Caco-2 (cell line): ENCODE results near the gene GRID1. TPM values are rescaled to one million over a fixed set of nuclear protein-coding genes. Genes with fewer than 3 reads are reported as not detected.
"Not testable (repeated sequence)": the region's sequence is repeated elsewhere in the genome, so short reads cannot be mapped to it uniquely, and the experiment has no call there.

Experiments used
- BruUV-seq: library from RNA; stranded (reverse); fragments of 400-500 nt; replicated peaks from 2 replicates; lab custom pipeline; 2021; lab: Mats Ljungman, UMichigan
- CTCF ChIA-PET: fragments of 300-600 bp; sonication (Branson Sonifier 250); formaldehyde crosslinking; loops from one replicate; lab custom pipeline; 2022; ENCODE audit warnings: antibody characterized with exemption; lab: Charles Lee
- POLR2A ChIA-PET: fragments of 300-600 bp; sonication (Branson Sonifier 250); formaldehyde crosslinking; loops from one replicate; lab custom pipeline; 2022; ENCODE audit warnings: antibody characterized with exemption; lab: Charles Lee
- DNase-seq, 2 experiments: peaks; one replicate each; pipeline versions ENCODE4 v3.0.0 to v3.0.0-alpha.2; 2020 to 2022
- H3K27me3 ChIP-seq: replicated peaks from 2 replicates; pipeline ENCODE4 v1.6.0; 2011; ENCODE audit warnings: low read length; ENCODE audit not compliant: control insufficient read depth, insufficient read depth
- H3K36me3 ChIP-seq: 2 replicates; pipeline ENCODE4 v1.5.1; 2011; ENCODE audit warnings: low read length; ENCODE audit not compliant: control insufficient read depth, insufficient read depth
- H3K4me1 ChIP-seq: fragments of 250-450 bp; sonication (Bioruptor Pico); 2 replicates; pipeline ENCODE4 v1.5.1; 2020; ENCODE audit warnings: mild to moderate bottlenecking
- H3K4me3 ChIP-seq: 2 replicates; pipeline ENCODE4 v1.5.1; 2011; ENCODE audit warnings: low read depth, mild to moderate bottlenecking, control low read depth, low read length
- H3K9me3 ChIP-seq: fragments of 250-450 bp; sonication (Bioruptor Pico); 2 replicates; pipeline ENCODE4 v1.5.1; 2020; ENCODE audit warnings: mild to moderate bottlenecking, moderate library complexity
- H3K27ac Mint-ChIP-seq: one replicate; pipeline ENCODE4 v1.8.0; 2022; ENCODE audit warnings: mixed read lengths; ENCODE audit not compliant: unreplicated experiment
- H3K27me3 Mint-ChIP-seq: one replicate; pipeline ENCODE4 v1.8.0; 2022; ENCODE audit warnings: mixed read lengths; ENCODE audit not compliant: insufficient read depth, unreplicated experiment
- H3K36me3 Mint-ChIP-seq: one replicate; pipeline ENCODE4 v1.8.0; 2022; ENCODE audit warnings: mild to moderate bottlenecking, mixed read lengths; ENCODE audit not compliant: insufficient read depth, unreplicated experiment
- H3K4me1 Mint-ChIP-seq: one replicate; pipeline ENCODE4 v1.8.0; 2022; ENCODE audit warnings: low read depth, mixed read lengths; ENCODE audit not compliant: unreplicated experiment
- H3K4me3 Mint-ChIP-seq: one replicate; pipeline ENCODE4 v1.8.0; 2022; ENCODE audit warnings: mild to moderate bottlenecking, moderate library complexity, mixed read lengths; ENCODE audit not compliant: unreplicated experiment
- H3K9me3 Mint-ChIP-seq: one replicate; pipeline ENCODE4 v1.8.0; 2022; ENCODE audit warnings: mixed read lengths; ENCODE audit not compliant: unreplicated experiment
- intact Hi-C: fragments of 100-400 bp; cut with micrococcal nuclease; formaldehyde crosslinking; loops from one replicate; pipeline ENCODE4 v1.10.0; 2022; ENCODE audit not compliant: unreplicated experiment
- total RNA-seq: library from RNA; stranded (reverse); gene quantifications from 2 replicates; pipeline ENCODE4 v1.2.3, GENCODE V29; 2022
- TF ChIP-seq, protein P1 (sequence below), 2 experiments: fragments of 200-600 bp in 1 of 2; IDR thresholded peaks; 1 replicate in 1 of 2; 2 replicates in 1 of 2; pipeline versions ENCODE4 v1.5.1 to v1.8.0; 2011 to 2022; ENCODE audit warnings: antibody characterized with exemption in 1 of 2, control low read depth in 1 of 2, inconsistent platforms in 1 of 2, low read depth in 1 of 2, low read length in 1 of 2, mild to moderate bottlenecking in 1 of 2, moderate library complexity in 1 of 2; ENCODE audit not compliant: insufficient read depth in 1 of 2, severe bottlenecking in 1 of 2, unreplicated experiment in 1 of 2

Gene GRID1
- total RNA-seq, 1 experiment from 2014 or later, result 8.0 TPM

DNA sequence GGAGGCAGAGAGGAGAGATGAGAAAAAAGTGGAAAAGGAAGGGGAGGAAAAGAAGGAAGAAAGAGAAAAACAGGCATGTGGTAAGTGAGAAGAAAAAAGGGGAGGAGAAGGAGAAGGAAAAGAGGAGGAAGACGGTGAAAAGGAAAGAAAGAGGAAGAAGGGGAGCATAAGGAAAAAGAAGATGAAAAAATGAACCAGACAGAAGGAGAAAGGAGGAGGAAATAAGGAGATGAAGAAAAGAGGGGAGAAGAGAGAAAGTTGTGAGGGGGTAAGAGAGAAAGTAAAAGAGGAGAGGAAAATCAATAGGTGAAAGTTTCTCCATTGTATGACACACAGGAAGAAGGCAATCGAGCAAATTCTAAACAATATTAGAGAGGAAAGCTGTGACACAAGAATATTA is 663.8 kb downstream of the GRID1 start:
- H3K4me3 Mint-ChIP-seq, result no peak overlapping the region
- no peak overlapping the region for H3K27ac Mint-ChIP-seq
- Histone ChIP-seq H3K9me3 (no peaks in the 10 kb centered on the region), H3K4me1 (no peaks in the 10 kb centered on the region), H3K27me3 (no peaks in the 10 kb centered on the region), H3K4me3 (no peak overlapping the region), H3K36me3 (no peaks in the 10 kb centered on the region)
- H3K27me3 Mint-ChIP-seq, result peaks cover 9% of the 10 kb centered on the region
- BruUV-seq, result no TSS peak
- TF ChIP-seq, protein P1, sequence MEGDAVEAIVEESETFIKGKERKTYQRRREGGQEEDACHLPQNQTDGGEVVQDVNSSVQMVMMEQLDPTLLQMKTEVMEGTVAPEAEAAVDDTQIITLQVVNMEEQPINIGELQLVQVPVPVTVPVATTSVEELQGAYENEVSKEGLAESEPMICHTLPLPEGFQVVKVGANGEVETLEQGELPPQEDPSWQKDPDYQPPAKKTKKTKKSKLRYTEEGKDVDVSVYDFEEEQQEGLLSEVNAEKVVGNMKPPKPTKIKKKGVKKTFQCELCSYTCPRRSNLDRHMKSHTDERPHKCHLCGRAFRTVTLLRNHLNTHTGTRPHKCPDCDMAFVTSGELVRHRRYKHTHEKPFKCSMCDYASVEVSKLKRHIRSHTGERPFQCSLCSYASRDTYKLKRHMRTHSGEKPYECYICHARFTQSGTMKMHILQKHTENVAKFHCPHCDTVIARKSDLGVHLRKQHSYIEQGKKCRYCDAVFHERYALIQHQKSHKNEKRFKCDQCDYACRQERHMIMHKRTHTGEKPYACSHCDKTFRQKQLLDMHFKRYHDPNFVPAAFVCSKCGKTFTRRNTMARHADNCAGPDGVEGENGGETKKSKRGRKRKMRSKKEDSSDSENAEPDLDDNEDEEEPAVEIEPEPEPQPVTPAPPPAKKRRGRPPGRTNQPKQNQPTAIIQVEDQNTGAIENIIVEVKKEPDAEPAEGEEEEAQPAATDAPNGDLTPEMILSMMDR (IDR thresholded peaks at IDR 0.05; ENCODE audit: insufficient read depth in 1 of 2, low read depth in 1 of 2, low read length in 1 of 2, severe bottlenecking in 1 of 2, unreplicated experiment in 1 of 2), result no peak
- DNase-seq, result no peak
- no peaks in the 10 kb centered on the region for H3K4me1 Mint-ChIP-seq
- CTCF ChIA-PET, result no interaction called here
- H3K9me3 Mint-ChIP-seq, result peaks cover 6% of the 10 kb centered on the region
- POLR2A ChIA-PET, result no interaction called here
- intact Hi-C loops, result no loop called here
- no peaks in the 10 kb centered on the region for H3K36me3 Mint-ChIP-seq

DNA sequence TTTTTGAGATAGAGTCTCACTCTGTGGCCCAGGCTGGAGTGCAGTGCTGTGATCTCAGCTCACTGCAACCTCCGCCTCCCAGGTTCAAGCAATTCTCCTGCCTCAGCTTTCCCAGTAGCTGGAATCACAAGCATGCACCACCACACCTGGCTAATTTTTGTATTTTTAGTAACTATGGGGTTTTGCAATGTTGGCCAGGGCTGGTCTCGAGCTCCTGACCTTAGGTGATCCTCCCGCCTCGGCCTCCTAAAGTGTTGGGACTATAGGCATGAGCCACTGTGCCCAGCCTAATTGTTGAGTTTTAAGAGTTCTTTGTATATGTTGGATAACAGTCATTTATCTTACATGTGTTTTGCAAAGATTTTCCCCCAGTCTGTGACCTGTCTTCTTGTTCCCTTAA is 667.5 kb downstream of the GRID1 start:
- CTCF ChIA-PET, POLR2A ChIA-PET: not testable (repeated sequence)

DNA sequence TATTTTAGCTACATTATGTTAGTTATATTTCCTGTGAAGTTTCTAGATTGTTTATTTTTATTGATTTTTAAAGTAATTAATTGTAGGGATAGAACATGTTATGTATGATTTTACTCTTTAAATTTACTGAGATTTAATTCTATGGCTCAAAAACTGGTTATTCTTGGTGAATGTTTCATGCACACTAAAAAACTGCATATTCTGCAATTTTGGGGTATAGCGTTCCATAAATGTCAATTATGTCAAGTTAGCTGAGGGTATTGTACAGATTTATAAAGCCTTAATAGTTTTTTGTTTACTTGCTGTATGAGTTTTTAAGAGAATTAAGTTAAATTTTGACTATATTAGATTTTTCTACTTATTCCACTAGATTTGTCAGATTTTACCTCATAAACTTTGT is 669.7 kb downstream of the GRID1 start:
- Mint-ChIP-seq H3K4me1 (no peaks in the 10 kb centered on the region), H3K27me3 (no peaks in the 10 kb centered on the region), H3K27ac (no peak overlapping the region), H3K9me3 (no peaks in the 10 kb centered on the region), H3K4me3 (no peak overlapping the region), H3K36me3 (no peaks in the 10 kb centered on the region)
- H3K4me3 ChIP-seq, result no peak overlapping the region
- TF ChIP-seq, protein P1 (IDR thresholded peaks at IDR 0.05; ENCODE audit: insufficient read depth in 1 of 2, low read depth in 1 of 2, low read length in 1 of 2, severe bottlenecking in 1 of 2, unreplicated experiment in 1 of 2), result no peak
- no peaks in the 10 kb centered on the region for H3K36me3 ChIP-seq
- intact Hi-C loops, result no loop called here
- DNase-seq, result no peak
- no TSS peak for BruUV-seq
- no peaks in the 10 kb centered on the region for H3K9me3 ChIP-seq
- CTCF ChIA-PET, result no interaction called here
- POLR2A ChIA-PET, result no interaction called here
- no peaks in the 10 kb centered on the region for H3K4me1 ChIP-seq
- H3K27me3 ChIP-seq, result no peaks in the 10 kb centered on the region

More for the DNA sequence above, 667.5 kb downstream of the GRID1 start:
- H3K4me1 ChIP-seq, H3K9me3 ChIP-seq, H3K9me3 Mint-ChIP-seq, H3K27me3 Mint-ChIP-seq, DNase-seq, H3K27me3 ChIP-seq, H3K27ac Mint-ChIP-seq, H3K4me3 Mint-ChIP-seq, H3K4me1 Mint-ChIP-seq, intact Hi-C loops, H3K36me3 Mint-ChIP-seq, H3K4me3 ChIP-seq, BruUV-seq, H3K36me3 ChIP-seq: not testable (repeated sequence)

DNA sequence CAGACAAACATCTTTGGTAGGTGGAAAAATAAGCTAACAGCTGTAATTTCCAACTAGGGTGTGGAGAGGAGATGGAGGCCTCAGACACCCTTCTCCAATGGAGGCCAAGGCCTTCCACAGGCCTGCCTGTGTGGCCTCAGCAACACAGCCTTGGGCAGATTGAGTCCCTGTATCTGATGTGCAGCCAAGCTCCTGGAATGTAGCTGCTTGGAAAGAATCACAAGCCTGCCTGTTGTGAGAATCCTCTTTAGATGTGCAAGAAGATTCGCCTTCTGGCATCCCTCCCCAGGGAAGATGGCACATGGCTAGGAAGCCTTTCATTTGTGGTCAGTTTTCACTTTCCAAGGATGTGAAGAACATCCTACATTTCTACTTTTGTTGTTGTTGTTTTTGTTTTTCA is 684.0 kb downstream of the GRID1 start:
- intact Hi-C loops, result no loop called here
- no TSS peak for BruUV-seq

More for the DNA sequence above, 684.0 kb downstream of the GRID1 start:
- peaks cover 12% of the 10 kb centered on the region for H3K9me3 Mint-ChIP-seq
- ChIA-PET CTCF (no interaction called here), POLR2A (no interaction called here)
- no peaks in the 10 kb centered on the region for H3K27me3 ChIP-seq
- H3K4me1 ChIP-seq, result no peaks in the 10 kb centered on the region
- no peaks in the 10 kb centered on the region for H3K36me3 Mint-ChIP-seq
- no peak overlapping the region for H3K4me3 Mint-ChIP-seq
- TF ChIP-seq, protein P1 (IDR thresholded peaks at IDR 0.05; ENCODE audit: insufficient read depth in 1 of 2, low read depth in 1 of 2, low read length in 1 of 2, severe bottlenecking in 1 of 2, unreplicated experiment in 1 of 2), result no peak
- no peaks in the 10 kb centered on the region for H3K36me3 ChIP-seq
- H3K27ac Mint-ChIP-seq, result no peak overlapping the region
- H3K9me3 ChIP-seq, result peaks cover 8% of the 10 kb centered on the region; the same call in 1 of the 2 replicates
- no peak for DNase-seq
- no peaks in the 10 kb centered on the region for H3K4me1 Mint-ChIP-seq
- no peak overlapping the region for H3K4me3 ChIP-seq
- H3K27me3 Mint-ChIP-seq, result no peaks in the 10 kb centered on the region
